C4-2B (cell line): Measurements from ENCODE around the gene FASTKD2.
A peak's percentile ranks its signal among the peaks of the same experiment; 100 is the strongest.

ENCODE experiments used
- H3K27ac ChIP-seq: fragments of 450-650 bp; 2 replicates; pipeline ENCODE4 v1.5.1; 2017
- ZFX ChIP-seq: fragments of 450-650 bp; IDR thresholded peaks from 2 replicates; pipeline ENCODE4 v1.6.1; 2017
- TF ChIP-seq, protein P1 (sequence below): fragments of 450-650 bp; conservative IDR thresholded peaks from 2 replicates; pipeline ENCODE4 v1.5.1; 2017; ENCODE audit warnings: mild to moderate bottlenecking

Gene FASTKD2

DNA sequence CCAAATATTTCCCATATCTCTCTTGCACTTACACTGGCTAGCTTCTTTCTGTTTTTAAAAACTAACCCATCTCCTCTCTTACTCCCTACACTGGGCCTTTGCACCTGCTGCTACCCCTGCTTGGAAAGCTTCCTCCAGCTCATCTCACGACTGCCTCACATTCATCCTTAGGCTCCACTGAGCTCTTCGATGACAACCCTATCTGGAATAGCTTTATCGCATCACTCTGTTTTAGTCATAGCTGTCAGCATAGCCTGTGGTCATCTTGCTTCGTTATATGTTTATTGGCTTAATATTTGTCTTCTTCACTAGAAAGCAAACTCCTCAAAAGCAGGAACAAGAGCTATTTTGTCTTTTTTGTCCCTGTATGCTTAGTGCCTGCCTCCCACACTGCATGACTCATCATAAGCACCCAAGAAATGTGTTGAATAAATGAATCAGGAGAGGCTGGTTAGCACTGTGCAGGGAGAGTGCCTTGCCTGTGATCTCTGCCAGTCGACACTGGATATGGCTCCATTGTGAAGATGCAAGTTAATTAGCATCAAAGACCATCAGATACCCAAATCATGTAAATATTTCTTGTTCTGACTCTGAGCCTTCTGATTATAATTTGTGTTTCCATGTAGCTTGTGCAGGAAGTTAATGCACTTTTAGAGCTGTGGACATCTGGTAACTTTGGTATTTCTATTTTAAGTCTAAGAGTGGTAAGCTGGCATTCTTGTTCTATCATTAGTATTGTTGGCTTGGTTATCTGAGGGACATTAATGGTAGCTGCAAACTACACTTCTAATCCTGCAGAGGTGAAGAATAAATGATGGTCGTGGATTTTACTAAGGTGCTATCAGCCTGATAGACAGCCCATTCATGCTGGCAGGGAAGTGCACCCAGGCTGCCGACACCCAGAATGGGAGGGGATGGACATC, 36.9 kb upstream of the FASTKD2 start:
- H3K27ac ChIP-seq: no peak overlapping the region
- TF ChIP-seq, protein P1, sequence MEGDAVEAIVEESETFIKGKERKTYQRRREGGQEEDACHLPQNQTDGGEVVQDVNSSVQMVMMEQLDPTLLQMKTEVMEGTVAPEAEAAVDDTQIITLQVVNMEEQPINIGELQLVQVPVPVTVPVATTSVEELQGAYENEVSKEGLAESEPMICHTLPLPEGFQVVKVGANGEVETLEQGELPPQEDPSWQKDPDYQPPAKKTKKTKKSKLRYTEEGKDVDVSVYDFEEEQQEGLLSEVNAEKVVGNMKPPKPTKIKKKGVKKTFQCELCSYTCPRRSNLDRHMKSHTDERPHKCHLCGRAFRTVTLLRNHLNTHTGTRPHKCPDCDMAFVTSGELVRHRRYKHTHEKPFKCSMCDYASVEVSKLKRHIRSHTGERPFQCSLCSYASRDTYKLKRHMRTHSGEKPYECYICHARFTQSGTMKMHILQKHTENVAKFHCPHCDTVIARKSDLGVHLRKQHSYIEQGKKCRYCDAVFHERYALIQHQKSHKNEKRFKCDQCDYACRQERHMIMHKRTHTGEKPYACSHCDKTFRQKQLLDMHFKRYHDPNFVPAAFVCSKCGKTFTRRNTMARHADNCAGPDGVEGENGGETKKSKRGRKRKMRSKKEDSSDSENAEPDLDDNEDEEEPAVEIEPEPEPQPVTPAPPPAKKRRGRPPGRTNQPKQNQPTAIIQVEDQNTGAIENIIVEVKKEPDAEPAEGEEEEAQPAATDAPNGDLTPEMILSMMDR: no peak
- no peak for TF ChIP-seq ZFX

DNA sequence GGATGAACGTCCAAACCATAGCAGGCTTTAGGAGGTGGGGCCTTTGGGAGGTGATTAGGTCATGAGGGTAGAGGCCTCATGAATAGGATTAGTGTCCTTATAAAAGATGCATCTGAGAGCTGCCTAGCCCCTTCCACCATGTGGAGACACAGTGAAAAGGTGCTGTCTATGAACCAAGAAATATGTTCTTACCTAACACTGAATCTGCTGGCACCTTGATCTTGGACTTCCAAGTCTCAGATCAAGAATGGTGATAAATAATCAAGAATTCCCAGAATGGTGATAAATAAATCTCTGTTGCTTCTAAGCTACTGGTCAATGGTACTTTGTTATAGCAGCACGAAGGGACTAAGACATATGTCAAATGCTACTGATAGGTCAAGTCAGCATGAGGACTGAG, 32.1 kb upstream of the FASTKD2 start:
- H3K27ac ChIP-seq: no peak overlapping the region
- TF ChIP-seq ZFX: no peak
- TF ChIP-seq, protein P1: no peak

DNA sequence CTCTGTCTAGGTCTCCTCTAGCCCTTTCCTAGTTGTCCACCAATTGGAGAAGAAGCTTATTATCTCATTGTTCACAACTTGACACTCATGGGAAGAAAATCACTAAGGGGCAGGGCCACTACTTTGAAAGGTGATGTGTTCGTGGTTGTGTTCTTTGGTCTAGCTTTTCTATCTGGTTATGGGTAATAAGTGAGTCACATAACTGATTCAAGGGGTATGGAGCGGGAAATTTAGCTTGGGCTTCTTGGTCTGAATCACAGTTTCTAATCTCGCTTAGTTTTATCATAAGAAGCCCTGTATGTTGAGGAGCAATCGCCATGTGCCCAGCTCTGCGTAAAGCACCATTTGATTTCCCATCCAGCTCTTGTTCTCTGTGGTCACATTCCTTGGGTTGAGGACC, 28.5 kb upstream of the FASTKD2 start:
- no peak for TF ChIP-seq ZFX
- TF ChIP-seq, protein P1: no peak
- H3K27ac ChIP-seq: no peak overlapping the region

DNA sequence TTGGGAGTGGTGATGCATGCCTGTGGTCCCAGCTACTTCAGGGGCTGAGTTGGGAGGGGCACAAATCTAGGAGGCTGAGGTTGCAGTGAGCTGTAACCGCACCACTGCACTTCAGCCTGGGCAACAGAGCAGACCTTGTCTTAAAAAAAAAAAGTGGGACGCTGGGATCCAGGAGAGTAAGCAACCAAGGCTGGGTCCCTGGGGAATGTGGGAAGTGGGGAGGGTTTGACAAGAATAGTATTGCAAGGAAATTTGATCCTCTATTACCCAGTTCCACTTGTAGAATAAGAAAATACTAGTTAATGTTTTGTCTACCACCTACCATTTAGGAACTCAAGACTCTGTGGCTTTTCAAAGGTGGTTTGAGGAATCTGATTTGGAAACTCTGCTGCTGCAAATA, 26.1 kb upstream of the FASTKD2 start:
- no peak overlapping the region for H3K27ac ChIP-seq
- TF ChIP-seq, protein P1: no peak
- TF ChIP-seq ZFX: no peak

DNA sequence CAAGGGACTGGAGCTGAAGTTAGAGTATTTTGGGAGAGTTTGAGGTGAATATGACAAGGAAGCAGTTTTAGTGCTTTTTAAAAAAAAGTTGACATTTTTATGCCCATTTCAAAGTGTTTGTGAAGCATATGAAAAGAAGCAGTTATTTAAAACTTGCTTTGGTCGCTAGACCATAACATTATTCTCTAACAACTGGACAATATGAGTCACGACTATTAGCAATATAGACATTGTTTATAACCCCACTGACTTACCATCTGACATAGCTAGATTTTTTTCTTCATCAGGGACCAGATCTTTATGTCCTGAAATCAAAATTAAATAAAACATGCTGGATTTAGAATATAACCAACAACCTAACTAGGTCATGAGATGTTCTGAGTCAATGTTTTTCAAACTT, 24.6 kb upstream of the FASTKD2 start:
- TF ChIP-seq, protein P1: no peak
- TF ChIP-seq ZFX: no peak
- no peak overlapping the region for H3K27ac ChIP-seq

DNA sequence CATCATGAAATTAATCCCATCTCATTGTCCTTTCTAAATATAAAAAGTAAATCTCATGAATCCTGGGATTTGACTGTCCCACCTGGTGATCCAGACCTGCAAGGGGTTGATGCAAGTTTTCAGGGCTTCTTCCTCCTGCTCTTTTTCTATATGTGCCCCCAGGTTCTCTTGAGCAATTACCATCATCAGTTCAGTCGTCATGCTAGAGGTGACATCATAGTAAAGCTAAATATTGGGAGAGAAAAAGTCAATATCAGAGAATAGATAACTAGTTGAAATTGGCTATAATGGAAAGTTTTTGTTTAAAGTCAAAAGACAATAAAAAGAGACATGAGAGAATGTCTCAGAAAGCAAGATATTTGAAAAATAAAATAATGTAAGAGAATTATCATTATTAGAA, 8.6 kb upstream of the FASTKD2 start:
- TF ChIP-seq, protein P1: no peak
- TF ChIP-seq ZFX: no peak
- H3K27ac ChIP-seq: no peak overlapping the region

DNA sequence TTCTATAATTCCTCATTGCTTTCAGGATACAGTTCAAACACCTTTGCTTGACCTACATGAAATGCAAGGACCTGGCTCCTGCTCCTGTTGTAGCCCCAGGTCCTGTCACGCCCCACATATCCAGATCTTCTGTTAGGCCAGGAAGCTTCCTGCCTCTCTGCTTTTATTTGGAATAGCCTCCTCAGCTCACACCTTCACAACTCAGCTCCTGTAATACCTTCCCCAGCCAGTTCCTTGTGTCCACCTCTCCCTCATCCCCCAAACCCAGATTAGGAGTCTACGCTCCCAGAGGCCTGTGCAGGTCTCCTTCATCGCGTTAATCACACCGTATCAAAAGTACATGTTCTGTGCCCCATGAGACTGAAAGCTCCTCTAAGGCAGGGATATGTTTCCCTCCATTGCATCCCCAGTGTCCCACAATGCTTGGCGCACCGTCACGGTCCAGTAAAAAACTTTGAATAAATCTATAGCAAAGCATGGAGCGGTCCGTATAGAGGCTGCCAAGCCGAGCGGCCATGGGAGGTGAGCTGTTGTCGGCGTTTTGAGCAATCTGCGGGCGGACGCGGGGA, 649 bp upstream of the FASTKD2 start:
- peak overlapping the region; percentile 93 for H3K27ac ChIP-seq
- no peak for TF ChIP-seq ZFX
- TF ChIP-seq, protein P1: no peak
